Stomach smooth muscle (tissue), 2 donors: Measurements from ENCODE around the gene TBCD.
"Not testable (repeated sequence)": the region's sequence is repeated elsewhere in the genome, so short reads cannot be mapped to it uniquely, and the experiment has no call there.

ENCODE experiments used
- H3K27ac ChIP-seq: one replicate; pipeline ENCODE4 v1.7.0; 2013; ENCODE audit warnings: mild to moderate bottlenecking, low read length, inconsistent platforms
- H3K27me3 ChIP-seq, 2 donors: one replicate each; pipeline ENCODE4 v1.7.0; 2013; ENCODE audit warnings: low read length in 2 of 2; ENCODE audit not compliant: insufficient read depth in 2 of 2, control insufficient read depth in 1 of 2
- H3K36me3 ChIP-seq, 2 donors: one replicate each; pipeline ENCODE4 v1.7.0; 2013; ENCODE audit warnings: low read length in 2 of 2; ENCODE audit not compliant: control insufficient read depth in 2 of 2, insufficient read depth in 2 of 2
- H3K4me1 ChIP-seq: one replicate; pipeline ENCODE4 v1.7.0; 2013; ENCODE audit warnings: low read length; ENCODE audit not compliant: control insufficient read depth, insufficient read depth
- H3K4me3 ChIP-seq, 2 donors: one replicate each; pipeline ENCODE4 v1.7.0; 2013; ENCODE audit warnings: low read length in 2 of 2
- H3K9ac ChIP-seq, 2 donors: one replicate each; pipeline ENCODE4 v1.7.0; 2013; ENCODE audit warnings: low read length in 2 of 2, mild to moderate bottlenecking in 1 of 2
- H3K9me3 ChIP-seq, 2 donors: one replicate each; pipeline ENCODE4 v1.7.0; 2013; ENCODE audit warnings: low read length in 2 of 2; ENCODE audit not compliant: control insufficient read depth in 2 of 2
- donor health status: healthy.
- donor health status: Pancreatic carcinoma.

TBCD gene

GRCh38 chr17:82734987-82735866 lies 16.6 kb upstream of the TBCD start, which contains the start of gene FN3K:
Gene FN3K, plus strand, starts transcription at chr17:82735615. Its CDS starts 22 bp downstream, at chr17:82735637.
- Histone ChIP-seq H3K27me3 (no peaks in the 10 kb centered on the region), H3K36me3 (peaks cover 4 to 13% of the 10 kb centered on the region in 2 donors), H3K4me1 (peaks cover 14% of the 10 kb centered on the region), H3K9me3 (no peaks in the 10 kb centered on the region), H3K4me3 (peak within 1 kb of the TSS; percentile 84 to 85), H3K27ac (peak within 1 kb of the TSS; percentile 67), H3K9ac (peak within 1 kb of the TSS; percentile 75 to 79)

- Histone ChIP-seq H3K27me3 (no peaks in the 10 kb centered on the region), H3K4me1 (peaks cover 14% of the 10 kb centered on the region), H3K4me3 (peak overlapping the region in 1 of 2 donors; percentile 85), H3K27ac (no peak overlapping the region), H3K9ac (no peak overlapping the region), H3K9me3 (peaks cover 0 to 6% of the 10 kb centered on the region in 2 donors), H3K36me3 (peaks cover 17 to 25% of the 10 kb centered on the region in 2 donors)
Measured at GRCh38 chr17:82736511-82737185, 15.2 kb upstream of the TBCD start.

GRCh38 chr17:82737967-82738877 lies 13.6 kb upstream of the TBCD start:
- H3K4me1 ChIP-seq: peaks cover 14% of the 10 kb centered on the region
- H3K36me3 ChIP-seq: peaks cover 26 to 29% of the 10 kb centered on the region in 2 donors
- no peaks in the 10 kb centered on the region for H3K27me3 ChIP-seq
- peaks cover 0 to 6% of the 10 kb centered on the region in 2 donors for H3K9me3 ChIP-seq
- H3K4me3 ChIP-seq: no peak overlapping the region
- H3K9ac ChIP-seq: no peak overlapping the region
- H3K27ac ChIP-seq: no peak overlapping the region

GRCh38 chr17:82740906-82741759 lies 10.7 kb upstream of the TBCD start:
- H3K36me3 ChIP-seq: peaks cover 31 to 36% of the 10 kb centered on the region in 2 donors
- no peak overlapping the region for H3K9ac ChIP-seq
- H3K27ac ChIP-seq: no peak overlapping the region
- no peak overlapping the region for H3K4me3 ChIP-seq
- H3K4me1 ChIP-seq: peaks cover 5% of the 10 kb centered on the region
- peaks cover 0 to 6% of the 10 kb centered on the region in 2 donors for H3K9me3 ChIP-seq
- H3K27me3 ChIP-seq: no peaks in the 10 kb centered on the region

- Histone ChIP-seq H3K4me1 (no peaks in the 10 kb centered on the region), H3K9ac (no peak overlapping the region), H3K27ac (no peak overlapping the region), H3K4me3 (no peak overlapping the region), H3K9me3 (peaks cover 0 to 6% of the 10 kb centered on the region in 2 donors), H3K36me3 (peaks cover 31 to 34% of the 10 kb centered on the region in 2 donors), H3K27me3 (no peaks in the 10 kb centered on the region)
Measured at GRCh38 chr17:82743344-82744219, 8.3 kb upstream of the TBCD start.

GRCh38 chr17:82744736-82745135 lies 7.1 kb upstream of the TBCD start:
- not testable (repeated sequence) for H3K27me3 ChIP-seq, H3K9me3 ChIP-seq, H3K9ac ChIP-seq, H3K4me1 ChIP-seq, H3K27ac ChIP-seq, H3K4me3 ChIP-seq
- H3K36me3 ChIP-seq: peaks cover 31 to 36% of the 10 kb centered on the region in 2 donors

- Histone ChIP-seq H3K27me3 (no peaks in the 10 kb centered on the region), H3K9me3 (peaks cover 0 to 6% of the 10 kb centered on the region in 2 donors), H3K4me3 (no peak overlapping the region), H3K9ac (no peak overlapping the region), H3K27ac (no peak overlapping the region), H3K36me3 (peaks cover 23 to 31% of the 10 kb centered on the region in 2 donors), H3K4me1 (no peaks in the 10 kb centered on the region)
Measured at GRCh38 chr17:82745524-82745923, 6.3 kb upstream of the TBCD start.

GRCh38 chr17:82748756-82749155 lies 3.1 kb upstream of the TBCD start:
- Histone ChIP-seq H3K4me1 (peaks cover 12% of the 10 kb centered on the region), H3K9me3 (no peaks in the 10 kb centered on the region), H3K27me3 (no peaks in the 10 kb centered on the region), H3K9ac (no peak overlapping the region), H3K27ac (no peak overlapping the region), H3K4me3 (no peak overlapping the region), H3K36me3 (peaks cover 0 to 6% of the 10 kb centered on the region in 2 donors)

- Histone ChIP-seq H3K9ac (no peak overlapping the region), H3K27ac (no peak overlapping the region), H3K4me1 (peaks cover 12% of the 10 kb centered on the region), H3K4me3 (no peak overlapping the region), H3K27me3 (no peaks in the 10 kb centered on the region), H3K36me3 (peaks cover 0 to 3% of the 10 kb centered on the region in 2 donors), H3K9me3 (no peaks in the 10 kb centered on the region)
Measured at GRCh38 chr17:82750241-82750908, 1.5 kb upstream of the TBCD start.
